CD8-positive, alpha-beta memory T cell (primary cell): ENCODE results near the gene STEAP2. TPM values are rescaled to one million over a fixed set of nuclear protein-coding genes. Genes with fewer than 3 reads are reported as not detected.

Experiments
- CTCF ChIA-PET: fragments of 350-600 bp; sonication (Branson Sonifier 250); formaldehyde crosslinking; loops from one replicate; lab custom pipeline; 2021; ENCODE audit warnings: antibody characterized with exemption; lab: Charles Lee
- POLR2A ChIA-PET: fragments of 350-600 bp; sonication (Branson Sonifier 250); formaldehyde crosslinking; loops from one replicate; lab custom pipeline; 2021; ENCODE audit warnings: antibody characterized with exemption; lab: Charles Lee
- DNase-seq, 5 donors: peaks; one replicate each; pipeline versions ENCODE4 v3.0.0 to v3.0.0-alpha.2; 2020 to 2022; ENCODE audit warnings: mixed read lengths in 1 of 5
- H3K27ac ChIP-seq: one replicate; pipeline ENCODE4 v1.7.0; 2013; ENCODE audit warnings: low read depth, mild to moderate bottlenecking, low read length, moderate library complexity
- H3K27me3 ChIP-seq: 2 replicates; pipeline ENCODE4 v1.7.0; 2013; ENCODE audit warnings: low read length, mild to moderate bottlenecking; ENCODE audit not compliant: insufficient read depth, poor library complexity, severe bottlenecking
- H3K36me3 ChIP-seq: 2 replicates; pipeline ENCODE4 v1.7.0; 2013; ENCODE audit warnings: mild to moderate bottlenecking, low read length, moderate library complexity; ENCODE audit not compliant: insufficient read depth
- H3K4me1 ChIP-seq: 2 replicates; pipeline ENCODE4 v1.7.0; 2013; ENCODE audit warnings: mild to moderate bottlenecking, low read length, moderate library complexity; ENCODE audit not compliant: insufficient read depth
- H3K4me3 ChIP-seq: 2 replicates; pipeline ENCODE4 v1.7.0; 2013; ENCODE audit warnings: mild to moderate bottlenecking, low read length
- H3K9me3 ChIP-seq: 2 replicates; pipeline ENCODE4 v1.7.0; 2013; ENCODE audit warnings: mild to moderate bottlenecking, low read length
- H3K27ac Mint-ChIP-seq, 8 donors: one replicate each; pipeline ENCODE4 v1.8.0; 2020 to 2021; ENCODE audit warnings: mixed read lengths in 8 of 8, mild to moderate bottlenecking in 6 of 8, inconsistent platforms in 3 of 8, moderate library complexity in 3 of 8
- H3K27me3 Mint-ChIP-seq, 2 donors: one replicate each; pipeline ENCODE4 v1.8.0; 2020 to 2021; ENCODE audit warnings: mixed read lengths in 2 of 2, mild to moderate bottlenecking in 1 of 2, moderate library complexity in 1 of 2
- H3K36me3 Mint-ChIP-seq, 3 donors: one replicate each; pipeline ENCODE4 v1.8.0; 2020 to 2021; ENCODE audit warnings: mixed read lengths in 3 of 3, inconsistent platforms in 1 of 3, mild to moderate bottlenecking in 1 of 3
- H3K4me1 Mint-ChIP-seq, 3 donors: one replicate each; pipeline ENCODE4 v1.8.0; 2020 to 2021; ENCODE audit warnings: mixed read lengths in 3 of 3, inconsistent platforms in 1 of 3, mild to moderate bottlenecking in 1 of 3
- H3K4me3 Mint-ChIP-seq, 7 donors: one replicate each; pipeline ENCODE4 v1.8.0; 2020 to 2021; ENCODE audit warnings: mixed read lengths in 7 of 7, mild to moderate bottlenecking in 6 of 7, moderate library complexity in 4 of 7, inconsistent platforms in 2 of 7
- H3K9me3 Mint-ChIP-seq, 5 donors: one replicate each; pipeline ENCODE4 v1.8.0; 2020 to 2022; ENCODE audit warnings: mixed read lengths in 5 of 5, mild to moderate bottlenecking in 3 of 5, moderate library complexity in 2 of 5, inconsistent platforms in 1 of 5
- polyA plus RNA-seq: library from polyadenylated mRNA; unstranded; fragments of 300-500 nt; fragmentation: Illumina TruSeq; gene quantifications from one replicate; pipeline ENCODE4 v1.2.3, GENCODE V29; 2021
- total RNA-seq, 2 experiments: library from RNA; stranded (reverse); gene quantifications; one replicate each; pipeline ENCODE4 v1.2.3, GENCODE V29; 2021

Gene STEAP2
- total and polyA plus RNA-seq, 3 experiments from 2014 or later, result 0.15 TPM; not detected in 2

DNA sequence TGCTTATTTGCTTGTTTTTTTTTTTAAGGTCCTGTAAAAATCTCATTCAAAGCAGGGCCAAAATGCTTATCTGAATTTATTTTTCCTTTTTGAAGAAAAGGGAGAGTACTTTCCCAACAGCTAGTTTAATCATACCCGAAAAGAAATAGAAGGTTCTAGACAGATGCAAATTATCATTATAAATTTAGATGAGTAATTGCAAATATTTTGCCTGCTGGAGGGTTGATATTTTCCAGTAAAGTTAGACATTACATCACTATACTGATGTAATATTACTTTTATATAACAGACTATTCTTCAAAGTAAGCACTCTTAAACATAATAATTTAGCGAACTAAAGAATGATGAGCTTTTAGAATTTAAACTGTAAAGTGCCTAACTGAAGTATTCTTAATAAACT, 19.3 kb downstream of the STEAP2 start:
- ChIA-PET POLR2A (no interaction called here), CTCF (no interaction called here)
- peaks cover 2 to 26% of the 10 kb centered on the region in 2 donors for H3K27me3 Mint-ChIP-seq
- no peaks in the 10 kb centered on the region for H3K9me3 Mint-ChIP-seq
- H3K4me1 Mint-ChIP-seq, result no peaks in the 10 kb centered on the region
- H3K27ac Mint-ChIP-seq, result no peak overlapping the region
- H3K36me3 Mint-ChIP-seq, result no peaks in the 10 kb centered on the region
- Histone ChIP-seq H3K27me3 (no peaks in the 10 kb centered on the region), H3K36me3 (no peaks in the 10 kb centered on the region), H3K27ac (no peak overlapping the region), H3K9me3 (no peaks in the 10 kb centered on the region), H3K4me3 (no peak overlapping the region), H3K4me1 (no peaks in the 10 kb centered on the region)
- DNase-seq, result no peak
- H3K4me3 Mint-ChIP-seq, result no peak overlapping the region

DNA sequence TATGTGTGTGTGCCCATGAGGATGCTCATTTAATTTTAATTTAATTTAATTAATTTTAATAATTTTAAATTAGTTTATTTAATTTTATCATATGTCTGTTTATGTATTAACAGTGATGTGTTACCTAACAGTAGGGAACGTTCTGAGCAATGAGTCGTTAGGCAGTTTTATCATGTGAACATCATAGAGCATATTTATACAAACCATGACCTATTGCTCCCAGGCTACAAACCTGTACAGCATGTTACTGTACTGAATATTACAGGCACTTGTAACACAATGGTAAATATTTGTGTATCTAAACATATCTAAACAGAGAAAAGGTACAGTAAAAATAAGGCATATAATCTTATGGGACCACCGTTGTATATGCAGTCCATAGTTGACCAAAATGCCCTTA, 19.8 kb downstream of the STEAP2 start:
- H3K9me3 Mint-ChIP-seq, result no peaks in the 10 kb centered on the region
- Histone ChIP-seq H3K4me1 (no peaks in the 10 kb centered on the region), H3K9me3 (no peaks in the 10 kb centered on the region), H3K27me3 (no peaks in the 10 kb centered on the region), H3K4me3 (no peak overlapping the region), H3K27ac (no peak overlapping the region), H3K36me3 (no peaks in the 10 kb centered on the region)
- H3K4me1 Mint-ChIP-seq, result no peaks in the 10 kb centered on the region
- H3K4me3 Mint-ChIP-seq, result no peak overlapping the region
- CTCF ChIA-PET, result no interaction called here
- H3K36me3 Mint-ChIP-seq, result no peaks in the 10 kb centered on the region
- H3K27me3 Mint-ChIP-seq, result peaks cover 2 to 26% of the 10 kb centered on the region in 2 donors
- no peak overlapping the region for H3K27ac Mint-ChIP-seq
- DNase-seq, result no peak
- POLR2A ChIA-PET, result no interaction called here

DNA sequence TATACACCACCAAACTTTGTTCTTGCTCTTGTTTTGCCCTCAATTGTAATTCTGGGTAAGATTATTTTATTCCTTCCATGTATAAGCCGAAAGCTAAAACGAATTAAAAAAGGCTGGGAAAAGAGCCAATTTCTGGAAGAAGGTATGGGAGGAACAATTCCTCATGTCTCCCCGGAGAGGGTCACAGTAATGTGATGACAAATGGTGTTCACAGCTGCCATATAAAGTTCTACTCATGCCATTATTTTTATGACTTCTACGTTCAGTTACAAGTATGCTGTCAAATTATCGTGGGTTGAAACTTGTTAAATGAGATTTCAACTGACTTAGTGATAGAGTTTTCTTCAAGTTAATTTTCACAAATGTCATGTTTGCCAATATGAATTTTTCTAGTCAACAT, 20.9 kb downstream of the STEAP2 start:
- H3K4me1 ChIP-seq, result no peaks in the 10 kb centered on the region
- DNase-seq, result no peak
- Mint-ChIP-seq H3K9me3 (no peaks in the 10 kb centered on the region), H3K27ac (no peak overlapping the region), H3K36me3 (no peaks in the 10 kb centered on the region), H3K4me3 (no peak overlapping the region), H3K27me3 (peaks cover 2 to 20% of the 10 kb centered on the region in 2 donors), H3K4me1 (no peaks in the 10 kb centered on the region)
- no peaks in the 10 kb centered on the region for H3K36me3 ChIP-seq
- H3K9me3 ChIP-seq, result no peaks in the 10 kb centered on the region
- CTCF ChIA-PET, result no interaction called here
- POLR2A ChIA-PET, result no interaction called here
- H3K27ac ChIP-seq, result no peak overlapping the region
- H3K27me3 ChIP-seq, result no peaks in the 10 kb centered on the region
- H3K4me3 ChIP-seq, result no peak overlapping the region

DNA sequence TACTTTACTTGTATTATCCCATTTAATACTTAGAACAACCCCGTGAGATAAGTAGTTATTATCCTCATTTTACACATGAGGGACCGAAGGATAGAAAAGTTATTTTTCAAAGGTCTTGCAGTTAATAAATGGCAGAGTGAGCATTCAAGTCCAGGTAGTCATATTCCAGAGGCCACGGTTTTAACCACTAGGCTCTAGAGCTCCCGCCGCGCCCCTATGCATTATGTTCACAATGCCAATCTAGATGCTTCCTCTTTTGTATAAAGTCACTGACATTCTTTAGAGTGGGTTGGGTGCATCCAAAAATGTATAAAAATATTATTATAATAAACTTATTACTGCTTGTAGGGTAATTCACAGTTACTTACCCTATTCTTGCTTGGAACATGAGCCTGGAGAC, 22.0 kb downstream of the STEAP2 start:
- no peak for DNase-seq
- POLR2A ChIA-PET, result no interaction called here
- Histone ChIP-seq H3K27ac (no peak overlapping the region), H3K4me1 (no peaks in the 10 kb centered on the region), H3K4me3 (no peak overlapping the region), H3K9me3 (no peaks in the 10 kb centered on the region), H3K36me3 (no peaks in the 10 kb centered on the region), H3K27me3 (no peaks in the 10 kb centered on the region)
- Mint-ChIP-seq H3K4me1 (no peaks in the 10 kb centered on the region), H3K27me3 (peaks cover 0 to 16% of the 10 kb centered on the region in 2 donors), H3K27ac (no peak overlapping the region), H3K9me3 (no peaks in the 10 kb centered on the region), H3K36me3 (no peaks in the 10 kb centered on the region), H3K4me3 (no peak overlapping the region)
- CTCF ChIA-PET, result no interaction called here

DNA sequence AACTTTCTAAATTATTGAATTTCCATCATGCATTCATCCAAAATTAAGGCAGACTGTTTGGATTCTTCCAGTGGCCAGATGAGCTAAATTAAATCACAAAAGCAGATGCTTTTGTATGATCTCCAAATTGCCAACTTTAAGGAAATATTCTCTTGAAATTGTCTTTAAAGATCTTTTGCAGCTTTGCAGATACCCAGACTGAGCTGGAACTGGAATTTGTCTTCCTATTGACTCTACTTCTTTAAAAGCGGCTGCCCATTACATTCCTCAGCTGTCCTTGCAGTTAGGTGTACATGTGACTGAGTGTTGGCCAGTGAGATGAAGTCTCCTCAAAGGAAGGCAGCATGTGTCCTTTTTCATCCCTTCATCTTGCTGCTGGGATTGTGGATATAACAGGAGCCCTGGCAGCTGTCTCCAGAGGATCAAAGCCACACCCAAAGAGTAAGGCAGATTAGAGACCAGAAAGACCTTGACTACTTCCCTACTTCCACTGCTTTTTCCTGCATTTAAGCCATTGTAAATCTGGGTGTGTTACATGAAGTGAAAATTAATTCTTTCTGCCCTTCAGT, 25.3 kb downstream of the STEAP2 start:
- no peaks in the 10 kb centered on the region for H3K9me3 ChIP-seq
- no peaks in the 10 kb centered on the region for H3K4me1 ChIP-seq
- Mint-ChIP-seq H3K27me3 (peaks cover 0 to 6% of the 10 kb centered on the region in 2 donors), H3K27ac (no peak overlapping the region), H3K9me3 (no peaks in the 10 kb centered on the region), H3K4me1 (peaks cover 0 to 6% (median 0%) of the 10 kb centered on the region in 3 donors), H3K4me3 (no peak overlapping the region), H3K36me3 (no peaks in the 10 kb centered on the region)
- no peaks in the 10 kb centered on the region for H3K27me3 ChIP-seq
- POLR2A ChIA-PET, result no interaction called here
- no peak overlapping the region for H3K4me3 ChIP-seq
- DNase-seq, result no peak
- CTCF ChIA-PET, result no interaction called here
- H3K27ac ChIP-seq, result no peak overlapping the region
- no peaks in the 10 kb centered on the region for H3K36me3 ChIP-seq

DNA sequence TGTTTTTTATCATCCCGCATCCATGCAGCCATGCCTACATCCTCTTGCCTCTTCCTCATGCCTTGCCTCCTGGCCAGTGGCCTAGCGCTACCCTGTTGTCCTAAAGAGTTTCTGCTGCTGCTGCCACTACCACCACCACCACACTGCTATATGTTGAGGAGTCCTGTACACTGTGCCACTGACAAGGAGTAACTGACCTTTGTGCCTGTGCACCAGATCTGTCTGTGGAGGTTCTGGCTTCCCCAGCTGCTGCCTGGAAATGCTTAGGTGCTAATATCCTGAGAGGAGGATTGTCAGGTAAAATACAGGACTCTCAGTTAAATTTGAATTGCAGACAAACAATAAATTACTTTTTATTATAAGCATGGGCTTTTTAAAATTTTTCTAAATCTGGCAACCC, 26.5 kb downstream of the STEAP2 start:
- POLR2A ChIA-PET, result no interaction called here
- no peaks in the 10 kb centered on the region for H3K27me3 ChIP-seq
- no peaks in the 10 kb centered on the region for H3K9me3 Mint-ChIP-seq
- H3K27me3 Mint-ChIP-seq, result peaks cover 0 to 10% of the 10 kb centered on the region in 2 donors
- CTCF ChIA-PET, result no interaction called here
- no peaks in the 10 kb centered on the region for H3K4me1 ChIP-seq
- peaks cover 0 to 6% (median 0%) of the 10 kb centered on the region in 3 donors for H3K4me1 Mint-ChIP-seq
- no peak overlapping the region for H3K4me3 Mint-ChIP-seq
- no peaks in the 10 kb centered on the region for H3K36me3 Mint-ChIP-seq
- H3K27ac Mint-ChIP-seq, result peak overlapping the region in 1 of 8 donors; percentile 28
- H3K4me3 ChIP-seq, result no peak overlapping the region
- DNase-seq, result no peak
- H3K36me3 ChIP-seq, result no peaks in the 10 kb centered on the region
- H3K9me3 ChIP-seq, result no peaks in the 10 kb centered on the region
- no peak overlapping the region for H3K27ac ChIP-seq

DNA sequence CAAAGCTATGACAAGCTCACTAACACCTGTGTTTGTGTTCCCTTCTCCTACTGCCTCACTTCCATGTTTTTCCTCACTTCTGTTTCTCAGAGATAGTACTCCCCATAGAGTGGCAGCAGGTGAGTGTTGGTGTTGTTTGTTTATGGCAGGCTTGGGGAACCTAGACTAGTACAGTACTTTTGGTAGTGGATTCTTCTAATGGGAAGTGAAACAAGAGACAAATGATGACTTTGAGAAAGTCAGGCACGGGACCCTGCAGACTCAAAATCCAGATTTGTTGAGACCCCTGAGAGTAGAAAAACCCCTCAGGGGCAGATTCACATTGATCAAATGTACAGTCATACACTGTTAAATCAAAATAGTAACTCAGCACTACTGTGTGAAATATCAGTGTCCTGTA, 27.0 kb downstream of the STEAP2 start:
- CTCF ChIA-PET, result no interaction called here
- peaks cover 0 to 6% (median 1%) of the 10 kb centered on the region in 3 donors for H3K4me1 Mint-ChIP-seq
- Histone ChIP-seq H3K27ac (no peak overlapping the region), H3K9me3 (no peaks in the 10 kb centered on the region), H3K4me3 (no peak overlapping the region), H3K36me3 (no peaks in the 10 kb centered on the region), H3K27me3 (no peaks in the 10 kb centered on the region), H3K4me1 (no peaks in the 10 kb centered on the region)
- POLR2A ChIA-PET, result no interaction called here
- peaks cover 0 to 10% of the 10 kb centered on the region in 2 donors for H3K27me3 Mint-ChIP-seq
- DNase-seq, result no peak
- H3K36me3 Mint-ChIP-seq, result no peaks in the 10 kb centered on the region
- H3K27ac Mint-ChIP-seq, result no peak overlapping the region
- no peak overlapping the region for H3K4me3 Mint-ChIP-seq
- H3K9me3 Mint-ChIP-seq, result no peaks in the 10 kb centered on the region

DNA sequence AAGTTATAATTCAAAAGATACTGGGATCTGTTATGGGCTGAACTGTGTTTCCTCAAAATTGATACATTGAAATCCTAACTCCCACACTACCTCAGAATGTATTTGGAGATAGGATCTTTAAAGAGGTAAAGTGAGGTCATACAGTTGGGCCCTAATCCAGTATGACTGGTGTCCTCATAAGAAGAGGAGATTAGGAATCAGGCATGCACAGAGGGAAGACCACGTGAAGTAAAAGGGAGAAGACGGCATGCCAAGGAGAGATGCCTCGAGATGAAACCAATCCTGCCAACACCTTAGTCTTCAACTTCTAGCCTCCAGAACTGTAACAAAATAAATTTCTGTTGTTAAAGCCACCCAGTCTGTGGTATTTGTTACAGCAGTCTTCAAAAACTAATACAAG, 27.5 kb downstream of the STEAP2 start:
- Mint-ChIP-seq H3K27ac (no peak overlapping the region), H3K27me3 (peaks cover 2 to 10% of the 10 kb centered on the region in 2 donors), H3K4me3 (no peak overlapping the region), H3K36me3 (no peaks in the 10 kb centered on the region), H3K9me3 (no peaks in the 10 kb centered on the region), H3K4me1 (peaks cover under 1 to 10% (median 6%) of the 10 kb centered on the region in 3 donors)
- no peak overlapping the region for H3K4me3 ChIP-seq
- CTCF ChIA-PET, result no interaction called here
- H3K9me3 ChIP-seq, result no peaks in the 10 kb centered on the region
- H3K27me3 ChIP-seq, result no peaks in the 10 kb centered on the region
- H3K4me1 ChIP-seq, result no peaks in the 10 kb centered on the region
- POLR2A ChIA-PET, result no interaction called here
- H3K27ac ChIP-seq, result no peak overlapping the region
- no peak for DNase-seq
- H3K36me3 ChIP-seq, result no peaks in the 10 kb centered on the region
